Fibroblast of mammary gland (primary cell): ENCODE results near the gene RAB31.
A peak's percentile ranks its signal among the peaks of the same experiment; 100 is the strongest.

Source experiments
- DNase-seq: peaks from one replicate; pipeline ENCODE4 v3.0.0-alpha.2; 2010; ENCODE audit warnings: low read depth
- H3K4me3 ChIP-seq: 2 replicates; pipeline ENCODE4 v1.5.1; 2011; ENCODE audit warnings: low read depth, mild to moderate bottlenecking, low read length, moderate library complexity; ENCODE audit not compliant: control insufficient read depth
- CTCF ChIP-seq: conservative IDR thresholded peaks from 2 replicates; pipeline ENCODE4 v1.5.1; 2011; ENCODE audit warnings: low read depth, low read length, inconsistent platforms; ENCODE audit not compliant: control insufficient read depth, insufficient read depth

The RAB31 gene

GRCh38 chr18:9803063-9803697 is 95.1 kb downstream of the RAB31 start:
- no peak overlapping the region for H3K4me3 ChIP-seq
- no peak for TF ChIP-seq CTCF
- DNase-seq, result peak; percentile 27

- TF ChIP-seq CTCF, result no peak
- DNase-seq, result no peak
- no peak overlapping the region for H3K4me3 ChIP-seq
These were observed 95.8 kb downstream of the RAB31 start for GRCh38 chr18:9803698-9804516.

- DNase-seq, result no peak
- no peak for TF ChIP-seq CTCF
- H3K4me3 ChIP-seq, result no peak overlapping the region
These were observed 96.5 kb downstream of the RAB31 start for GRCh38 chr18:9804517-9805104.

GRCh38 chr18:9806905-9807304 is 98.8 kb downstream of the RAB31 start:
- no peak for DNase-seq
- H3K4me3 ChIP-seq, result no peak overlapping the region
- TF ChIP-seq CTCF, result no peak

GRCh38 chr18:9808295-9809241 is 100.5 kb downstream of the RAB31 start:
- no peak for TF ChIP-seq CTCF
- H3K4me3 ChIP-seq, result no peak overlapping the region
- DNase-seq, result no peak

- H3K4me3 ChIP-seq, result no peak overlapping the region
- DNase-seq, result no peak
- TF ChIP-seq CTCF, result no peak
These were observed 101.6 kb downstream of the RAB31 start for GRCh38 chr18:9809697-9810096.
